ENCODE measurements around the gene SLC6A14. TPM values are rescaled to one million over a fixed set of nuclear protein-coding genes. Genes with fewer than 3 reads are reported as not detected.

Gene SLC6A14
- total RNA-seq, 4 donors from 2014 or later, result 3.8 to 9.8 (median 8.5) TPM

DNA sequence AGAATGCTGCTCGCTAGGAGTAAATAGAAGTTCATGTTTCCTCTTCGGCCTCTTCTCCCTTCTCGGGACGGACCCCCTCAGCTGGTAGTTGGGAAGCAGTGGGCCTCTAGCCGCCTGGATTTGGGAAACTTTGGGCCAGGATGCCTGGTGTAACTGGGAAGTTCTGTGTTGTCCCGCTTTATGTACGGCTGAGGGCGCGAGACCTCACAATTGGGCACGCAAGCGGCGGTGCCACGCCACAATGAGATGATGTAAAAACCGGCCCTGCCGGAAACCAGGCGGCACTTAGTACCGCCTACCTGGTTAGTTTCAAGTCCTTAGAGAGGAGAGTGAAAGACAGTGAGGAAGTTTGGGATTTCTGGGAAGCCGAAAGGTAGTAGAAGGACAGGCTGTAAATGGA, 26.4 kb downstream of the SLC6A14 start, which contains the start of gene CT83:
CT83 (minus strand) TSS at position 155 of the 400 bp plus-strand sequence; CDS start at position 35, 120 bp downstream.
- TF ChIP-seq POLR2A (IDR thresholded peaks at IDR 0.05) (no peak), POLR2AphosphoS5 (IDR thresholded peaks at IDR 0.05) (no peak), EP300 (IDR thresholded peaks at IDR 0.05) (no peak)
- TF ChIP-seq, protein P1, sequence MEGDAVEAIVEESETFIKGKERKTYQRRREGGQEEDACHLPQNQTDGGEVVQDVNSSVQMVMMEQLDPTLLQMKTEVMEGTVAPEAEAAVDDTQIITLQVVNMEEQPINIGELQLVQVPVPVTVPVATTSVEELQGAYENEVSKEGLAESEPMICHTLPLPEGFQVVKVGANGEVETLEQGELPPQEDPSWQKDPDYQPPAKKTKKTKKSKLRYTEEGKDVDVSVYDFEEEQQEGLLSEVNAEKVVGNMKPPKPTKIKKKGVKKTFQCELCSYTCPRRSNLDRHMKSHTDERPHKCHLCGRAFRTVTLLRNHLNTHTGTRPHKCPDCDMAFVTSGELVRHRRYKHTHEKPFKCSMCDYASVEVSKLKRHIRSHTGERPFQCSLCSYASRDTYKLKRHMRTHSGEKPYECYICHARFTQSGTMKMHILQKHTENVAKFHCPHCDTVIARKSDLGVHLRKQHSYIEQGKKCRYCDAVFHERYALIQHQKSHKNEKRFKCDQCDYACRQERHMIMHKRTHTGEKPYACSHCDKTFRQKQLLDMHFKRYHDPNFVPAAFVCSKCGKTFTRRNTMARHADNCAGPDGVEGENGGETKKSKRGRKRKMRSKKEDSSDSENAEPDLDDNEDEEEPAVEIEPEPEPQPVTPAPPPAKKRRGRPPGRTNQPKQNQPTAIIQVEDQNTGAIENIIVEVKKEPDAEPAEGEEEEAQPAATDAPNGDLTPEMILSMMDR (IDR thresholded peaks at IDR 0.05), result no peak
- 69% methylated on average over 18 of the region's 18 CpGs for WGBS
- Histone ChIP-seq H3K4me1 (no peaks in the 10 kb centered on the region), H3K36me3 (no peaks in the 10 kb centered on the region), H3K27ac (no peak within 1 kb of the TSS), H3K4me3 (no peak within 1 kb of the TSS), H3K9me3 (no peaks in the 10 kb centered on the region), H3K27me3 (no peaks in the 10 kb centered on the region)
- no peak for DNase-seq (ENCODE audit: low spot score in 2 of 2)

DNA sequence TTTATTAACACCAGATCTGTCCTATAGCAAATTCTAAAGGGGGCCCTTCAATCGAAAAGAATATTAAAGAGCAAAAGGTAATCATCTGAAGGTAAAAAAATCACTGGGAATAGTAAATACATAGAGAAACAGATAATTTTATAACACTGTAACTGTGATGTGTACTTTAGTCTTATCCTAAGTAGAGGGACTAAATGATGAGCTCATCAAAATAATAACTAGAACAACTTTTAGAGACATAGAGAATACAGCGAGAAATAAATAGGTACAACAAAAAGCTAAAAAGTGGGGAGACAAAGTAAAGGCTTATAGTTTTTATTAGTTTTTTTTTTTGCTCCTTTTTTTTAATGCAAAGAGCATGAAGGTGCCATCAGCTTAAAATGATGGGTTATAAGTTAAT, 43.7 kb downstream of the SLC6A14 start:
- no peaks in the 10 kb centered on the region for H3K9me3 ChIP-seq
- no peak overlapping the region for H3K27ac ChIP-seq
- H3K36me3 ChIP-seq, result no peaks in the 10 kb centered on the region
- H3K4me3 ChIP-seq, result no peak overlapping the region
- DNase-seq (ENCODE audit: low spot score in 2 of 2), result no peak
- H3K4me1 ChIP-seq, result no peaks in the 10 kb centered on the region
- H3K27me3 ChIP-seq, result no peaks in the 10 kb centered on the region
- TF ChIP-seq EP300 (IDR thresholded peaks at IDR 0.05), result no peak
- TF ChIP-seq POLR2AphosphoS5 (IDR thresholded peaks at IDR 0.05), result no peak
- no peak for TF ChIP-seq POLR2A (IDR thresholded peaks at IDR 0.05)
- TF ChIP-seq, protein P1 (IDR thresholded peaks at IDR 0.05), result no peak
- 81% methylated on average over 2 of the region's 2 CpGs for WGBS

DNA sequence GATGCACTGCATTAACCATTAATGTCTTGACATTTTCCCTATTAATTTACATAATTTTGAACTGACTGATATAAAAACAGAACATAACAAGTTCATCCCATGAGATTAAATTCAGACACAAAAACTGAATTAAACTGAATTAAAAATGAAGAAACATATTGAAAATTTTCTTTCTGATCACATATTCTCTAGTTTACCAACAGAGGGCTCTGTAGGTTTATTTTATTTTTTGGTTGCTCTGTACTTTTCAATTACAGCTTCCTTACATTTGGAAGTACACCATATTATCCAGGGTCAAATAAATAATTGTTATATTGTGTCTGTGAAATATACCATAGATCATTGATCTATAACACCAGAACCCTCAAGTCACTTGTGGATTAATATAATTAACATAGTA, 53.7 kb downstream of the SLC6A14 start:
- Histone ChIP-seq H3K9me3 (no peaks in the 10 kb centered on the region), H3K4me1 (no peaks in the 10 kb centered on the region), H3K27ac (no peak overlapping the region), H3K36me3 (no peaks in the 10 kb centered on the region), H3K4me3 (no peak overlapping the region), H3K27me3 (no peaks in the 10 kb centered on the region)
- no peak for DNase-seq (ENCODE audit: low spot score in 2 of 2)
- TF ChIP-seq POLR2A (IDR thresholded peaks at IDR 0.05), result no peak
- no peak for TF ChIP-seq POLR2AphosphoS5 (IDR thresholded peaks at IDR 0.05)
- TF ChIP-seq EP300 (IDR thresholded peaks at IDR 0.05), result no peak
- TF ChIP-seq, protein P1 (IDR thresholded peaks at IDR 0.05), result no peak

DNA sequence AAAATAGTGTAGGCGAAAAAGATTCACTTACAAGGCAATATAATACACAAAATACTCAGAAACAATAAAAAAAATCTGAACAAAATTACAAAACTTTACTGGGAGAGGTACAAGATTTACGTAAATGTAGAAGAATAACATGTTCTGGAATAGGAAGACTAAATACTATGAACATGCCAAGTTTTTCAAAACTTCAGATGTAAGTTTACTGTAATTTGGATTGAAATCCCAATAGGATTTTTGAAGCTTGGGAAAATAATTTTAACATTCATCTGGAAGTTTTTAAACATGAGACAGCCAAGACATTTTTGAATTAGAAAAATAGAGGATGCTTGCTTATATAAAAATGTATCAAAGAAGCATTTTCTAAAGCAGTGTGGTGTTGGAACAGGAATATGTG, 56.9 kb downstream of the SLC6A14 start:
- no peak for DNase-seq (ENCODE audit: low spot score in 2 of 2)
- no peak overlapping the region for H3K27ac ChIP-seq
- WGBS, result 55% methylated on average over 2 of the region's 2 CpGs
- no peaks in the 10 kb centered on the region for H3K9me3 ChIP-seq
- no peaks in the 10 kb centered on the region for H3K4me1 ChIP-seq
- TF ChIP-seq POLR2AphosphoS5 (IDR thresholded peaks at IDR 0.05) (no peak), POLR2A (IDR thresholded peaks at IDR 0.05) (no peak), EP300 (IDR thresholded peaks at IDR 0.05) (no peak)
- TF ChIP-seq, protein P1 (IDR thresholded peaks at IDR 0.05), result no peak
- H3K27me3 ChIP-seq, result no peaks in the 10 kb centered on the region
- H3K36me3 ChIP-seq, result no peaks in the 10 kb centered on the region
- H3K4me3 ChIP-seq, result no peak overlapping the region

DNA sequence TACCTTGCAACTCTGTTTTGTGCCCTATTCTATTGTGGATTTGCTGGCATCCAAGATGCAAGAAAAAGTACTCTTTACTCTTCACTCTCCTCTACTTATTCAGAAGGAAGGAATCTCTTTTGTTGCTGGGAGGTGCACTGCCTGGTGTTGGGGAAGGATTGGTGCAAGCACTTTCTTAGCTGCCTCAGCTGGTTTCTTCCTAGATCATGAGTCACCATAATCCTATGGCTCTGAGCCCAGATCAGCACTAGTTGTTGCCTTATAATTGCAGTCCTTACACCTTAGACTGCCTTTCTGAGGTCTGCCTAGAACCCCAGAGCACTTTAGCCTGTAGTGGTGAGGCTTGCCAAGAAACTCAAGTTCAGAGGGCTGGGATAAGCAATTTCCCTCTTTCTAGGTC, 63.4 kb downstream of the SLC6A14 start:
- H3K36me3 ChIP-seq, result no peaks in the 10 kb centered on the region
- TF ChIP-seq, protein P1 (IDR thresholded peaks at IDR 0.05), result no peak
- no peak for TF ChIP-seq POLR2AphosphoS5 (IDR thresholded peaks at IDR 0.05)
- TF ChIP-seq EP300 (IDR thresholded peaks at IDR 0.05), result no peak
- TF ChIP-seq POLR2A (IDR thresholded peaks at IDR 0.05), result no peak
- no peak for DNase-seq (ENCODE audit: low spot score in 2 of 2)
- H3K27me3 ChIP-seq, result no peaks in the 10 kb centered on the region
- no peak overlapping the region for H3K4me3 ChIP-seq
- no peak overlapping the region for H3K27ac ChIP-seq
- no peaks in the 10 kb centered on the region for H3K9me3 ChIP-seq
- no peaks in the 10 kb centered on the region for H3K4me1 ChIP-seq

Other genes with a start within 250 kb of the SLC6A14 start
- gene CT83, start 26.4 kb downstream of the SLC6A14 start, total RNA-seq, result not detected